Ishikawa (cell line): ENCODE measurements around the gene POLR1A.

Source experiments
- CEBPB ChIP-seq: IDR thresholded peaks from 2 replicates; pipeline ENCODE4 v1.6.1; 2012
- EGR1 ChIP-seq: IDR thresholded peaks from 2 replicates; pipeline ENCODE4 v1.6.1; 2012
- EP300 ChIP-seq: IDR thresholded peaks from 2 replicates; pipeline ENCODE4 v1.6.1; 2012; ENCODE audit warnings: borderline replicate concordance
- FOXM1 ChIP-seq: IDR thresholded peaks from 2 replicates; pipeline ENCODE4 v1.6.1; 2012; ENCODE audit warnings: low read depth, borderline replicate concordance
- NFIC ChIP-seq: IDR thresholded peaks from 2 replicates; pipeline ENCODE4 v1.6.1; 2012
- RAD21 ChIP-seq: IDR thresholded peaks from 2 replicates; pipeline ENCODE4 v1.6.1; 2012; ENCODE audit warnings: low read depth
- TAF1 ChIP-seq: IDR thresholded peaks from 2 replicates; pipeline ENCODE4 v1.6.1; 2012; ENCODE audit warnings: low read depth, mild to moderate bottlenecking
- TCF12 ChIP-seq: IDR thresholded peaks from 2 replicates; pipeline ENCODE4 v1.6.1; 2012; ENCODE audit warnings: low read depth
- TEAD4 ChIP-seq: IDR thresholded peaks from 2 replicates; pipeline ENCODE4 v1.6.1; 2012
- YY1 ChIP-seq: IDR thresholded peaks from 2 replicates; pipeline ENCODE4 v1.6.1; 2012; ENCODE audit warnings: low read depth
- ZBTB7A ChIP-seq: IDR thresholded peaks from 2 replicates; pipeline ENCODE4 v1.6.1; 2012; ENCODE audit warnings: low read depth
- TF ChIP-seq, protein P1 (sequence below): IDR thresholded peaks from 2 replicates; pipeline ENCODE4 v1.6.1; 2012; ENCODE audit warnings: low read depth, mild to moderate bottlenecking
- TF ChIP-seq, protein P2 (sequence below): IDR thresholded peaks from 2 replicates; pipeline ENCODE4 v1.6.1; 2012

DNA sequence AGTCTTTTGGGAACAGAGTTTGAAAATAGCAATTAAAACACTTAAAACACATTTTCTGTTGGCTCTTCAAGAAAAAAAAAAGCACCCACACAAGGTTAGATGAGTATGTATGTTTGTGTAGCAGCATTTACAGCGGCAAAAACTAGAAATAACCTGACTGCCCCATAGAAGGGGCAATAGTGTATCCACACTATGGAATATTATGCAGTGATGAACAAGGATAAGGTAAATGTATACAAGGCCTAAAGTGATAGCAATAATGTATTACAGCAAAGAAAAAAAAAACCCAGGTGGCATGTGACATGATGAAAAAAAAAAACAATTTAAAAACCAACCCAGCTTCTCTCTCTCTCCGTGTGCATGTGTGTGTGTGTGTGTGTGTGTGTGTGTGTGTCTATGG lies 34.8 kb downstream of the POLR1A start:
- TF ChIP-seq EP300 (no peak), CEBPB (no peak), RAD21 (no peak), EGR1 (no peak), NFIC (no peak), FOXM1 (no peak), YY1 (no peak), TEAD4 (no peak), TAF1 (no peak), TCF12 (no peak), ZBTB7A (no peak)
- TF ChIP-seq, protein P1, sequence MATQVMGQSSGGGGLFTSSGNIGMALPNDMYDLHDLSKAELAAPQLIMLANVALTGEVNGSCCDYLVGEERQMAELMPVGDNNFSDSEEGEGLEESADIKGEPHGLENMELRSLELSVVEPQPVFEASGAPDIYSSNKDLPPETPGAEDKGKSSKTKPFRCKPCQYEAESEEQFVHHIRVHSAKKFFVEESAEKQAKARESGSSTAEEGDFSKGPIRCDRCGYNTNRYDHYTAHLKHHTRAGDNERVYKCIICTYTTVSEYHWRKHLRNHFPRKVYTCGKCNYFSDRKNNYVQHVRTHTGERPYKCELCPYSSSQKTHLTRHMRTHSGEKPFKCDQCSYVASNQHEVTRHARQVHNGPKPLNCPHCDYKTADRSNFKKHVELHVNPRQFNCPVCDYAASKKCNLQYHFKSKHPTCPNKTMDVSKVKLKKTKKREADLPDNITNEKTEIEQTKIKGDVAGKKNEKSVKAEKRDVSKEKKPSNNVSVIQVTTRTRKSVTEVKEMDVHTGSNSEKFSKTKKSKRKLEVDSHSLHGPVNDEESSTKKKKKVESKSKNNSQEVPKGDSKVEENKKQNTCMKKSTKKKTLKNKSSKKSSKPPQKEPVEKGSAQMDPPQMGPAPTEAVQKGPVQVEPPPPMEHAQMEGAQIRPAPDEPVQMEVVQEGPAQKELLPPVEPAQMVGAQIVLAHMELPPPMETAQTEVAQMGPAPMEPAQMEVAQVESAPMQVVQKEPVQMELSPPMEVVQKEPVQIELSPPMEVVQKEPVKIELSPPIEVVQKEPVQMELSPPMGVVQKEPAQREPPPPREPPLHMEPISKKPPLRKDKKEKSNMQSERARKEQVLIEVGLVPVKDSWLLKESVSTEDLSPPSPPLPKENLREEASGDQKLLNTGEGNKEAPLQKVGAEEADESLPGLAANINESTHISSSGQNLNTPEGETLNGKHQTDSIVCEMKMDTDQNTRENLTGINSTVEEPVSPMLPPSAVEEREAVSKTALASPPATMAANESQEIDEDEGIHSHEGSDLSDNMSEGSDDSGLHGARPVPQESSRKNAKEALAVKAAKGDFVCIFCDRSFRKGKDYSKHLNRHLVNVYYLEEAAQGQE, result no peak
- TF ChIP-seq, protein P2, sequence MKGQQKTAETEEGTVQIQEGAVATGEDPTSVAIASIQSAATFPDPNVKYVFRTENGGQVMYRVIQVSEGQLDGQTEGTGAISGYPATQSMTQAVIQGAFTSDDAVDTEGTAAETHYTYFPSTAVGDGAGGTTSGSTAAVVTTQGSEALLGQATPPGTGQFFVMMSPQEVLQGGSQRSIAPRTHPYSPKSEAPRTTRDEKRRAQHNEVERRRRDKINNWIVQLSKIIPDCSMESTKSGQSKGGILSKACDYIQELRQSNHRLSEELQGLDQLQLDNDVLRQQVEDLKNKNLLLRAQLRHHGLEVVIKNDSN, result no peak
